Pancreas (tissue), 10 donors: ENCODE data around the gene RMP24.

ENCODE experiments used
- ATAC-seq, 4 donors: fragments of 200-7000 bp; cut with Tn5 transposase; one replicate each; pipeline versions ENCODE4 v1.8.0 to v1.9.1; 2020; ENCODE audit warnings: mild to moderate bottlenecking in 4 of 4, moderate library complexity in 4 of 4
- DNase-seq, 6 donors: peaks; one replicate each; pipeline ENCODE4 v3.0.0-alpha.2; 2020
- FAIRE-seq: peaks from 2 replicates; lab custom pipeline; 2012; peaks lifted over from hg19 to GRCh38; lab: Jason Lieb, UNC
- H3K27ac ChIP-seq, 4 donors: fragments of 200-600 bp; sonication (generic); 1 replicate in 3 of 4; 2 replicates in 1 of 4; pipeline versions ENCODE4 v1.5.0 to v1.8.0; 2020
- H3K27me3 ChIP-seq, 4 donors: fragments of 200-600 bp; one replicate each; pipeline ENCODE4 v1.8.0; 2021
- H3K36me3 ChIP-seq, 3 donors: fragments of 200-600 bp; sonication (generic) in 1 of 3; one replicate each; pipeline versions ENCODE4 v1.5.0 to v1.8.0; 2020 to 2021
- H3K4me1 ChIP-seq, 3 donors: fragments of 200-600 bp; one replicate each; pipeline ENCODE4 v1.8.0; 2021
- H3K4me3 ChIP-seq, 4 donors: fragments of 200-600 bp; sonication (generic) in 2 of 4; one replicate each; pipeline versions ENCODE4 v1.5.0 to v1.8.0; 2020 to 2021
- H3K9me3 ChIP-seq, 4 donors: fragments of 200-600 bp; one replicate each; pipeline ENCODE4 v1.8.0; 2021
- CTCF ChIP-seq, 4 donors: fragments of 200-600 bp; sonication (generic) in 3 of 4; IDR thresholded peaks; one replicate each; pipeline versions ENCODE4 v1.5.0 to v1.8.0; 2021; ENCODE audit warnings: antibody characterized with exemption in 4 of 4
- WGBS, 2 donors: extraction: QIAGEN DNeasy Blood & Tissue Kit; methylation state at CpG; one replicate each; pipeline ENCODE4 v1.1.7; 2013; 5-methylcytosine and 5-hydroxymethylcytosine counted together
- intact Hi-C, 3 donors: fragments of 100-400 bp; cut with DNase I; formaldehyde crosslinking; loops; one replicate each; pipeline versions ENCODE4 v1.11.1 to v1.14.2; 2022
- donor health status: healthy with polysubstance abuse.
- donor health status: DM: no; HTN: no; CAD: no; lungs with moderate emphysema.
- donor health status: DM: no; HTN: no; CAD: no.
- donor health status: control.
- donor health status: control.
- donor health status: Bipolar disorder and iron deficiency.
- donor health status: DM: yes; HTN: yes; CAD: no.
- donor health status: DM: no; HTN: no; CAD: no.
- donor health status: DM: no; HTN: no; CAD: no.
- donor health status: DM: yes; HTN: yes; CAD: no.

Gene RMP24

GRCh38 chr18:35982409-35983114, 10.1 kb downstream of the RMP24 start:
- Histone ChIP-seq H3K36me3 (peaks cover 0 to 22% (median 14%) of the 10 kb centered on the region in 3 donors), H3K4me3 (no peak overlapping the region), H3K27me3 (no peaks in the 10 kb centered on the region), H3K27ac (no peak overlapping the region), H3K4me1 (no peaks in the 10 kb centered on the region), H3K9me3 (no peaks in the 10 kb centered on the region)
- intact Hi-C loops = no loop called here
- 89 to 90% methylated on average over 2 of the region's 2 CpGs for WGBS, 2 donors
- FAIRE-seq (no peak), ATAC-seq (no peak), DNase-seq (no peak)
- TF ChIP-seq CTCF (IDR thresholded peaks at IDR 0.05) = no peak

- H3K4me1 ChIP-seq = no peaks in the 10 kb centered on the region
- no peak for TF ChIP-seq CTCF (IDR thresholded peaks at IDR 0.05)
- peaks cover 0 to 16% (median 8%) of the 10 kb centered on the region in 3 donors for H3K36me3 ChIP-seq
- no peaks in the 10 kb centered on the region for H3K9me3 ChIP-seq
- intact Hi-C loops = no loop called here
- no peak overlapping the region for H3K4me3 ChIP-seq
- no peak for ATAC-seq
- no peak for DNase-seq
- FAIRE-seq = no peak
- no peak overlapping the region for H3K27ac ChIP-seq
- no peaks in the 10 kb centered on the region for H3K27me3 ChIP-seq
Measured at GRCh38 chr18:35983147-35983546, 10.7 kb downstream of the RMP24 start.

GRCh38 chr18:35983818-35984217, 11.3 kb downstream of the RMP24 start:
- Histone ChIP-seq H3K27ac (no peak overlapping the region), H3K9me3 (no peaks in the 10 kb centered on the region), H3K27me3 (no peaks in the 10 kb centered on the region), H3K4me3 (no peak overlapping the region), H3K4me1 (no peaks in the 10 kb centered on the region), H3K36me3 (peaks cover 0 to 10% (median 1%) of the 10 kb centered on the region in 3 donors)
- WGBS, 2 donors = 92 to 95% methylated on average over 5 of the region's 5 CpGs
- no peak for FAIRE-seq
- no peak for ATAC-seq
- no peak for TF ChIP-seq CTCF (IDR thresholded peaks at IDR 0.05)
- intact Hi-C loops = no loop called here
- DNase-seq = no peak

GRCh38 chr18:35991696-35992095, 19.2 kb downstream of the RMP24 start:
- H3K4me1 ChIP-seq = no peaks in the 10 kb centered on the region

More at GRCh38 chr18:35991696-35992095, 19.2 kb downstream of the RMP24 start:
- no peak for TF ChIP-seq CTCF (IDR thresholded peaks at IDR 0.05)
- Histone ChIP-seq H3K4me3 (no peak overlapping the region), H3K9me3 (no peaks in the 10 kb centered on the region), H3K27me3 (no peaks in the 10 kb centered on the region), H3K27ac (no peak overlapping the region), H3K36me3 (no peaks in the 10 kb centered on the region)
- ATAC-seq = no peak
- FAIRE-seq = no peak
- intact Hi-C loops = no loop called here
- no peak for DNase-seq
